Measurements from ENCODE around the gene ERI3. TPM values are rescaled to one million over a fixed set of nuclear protein-coding genes. Genes with fewer than 3 reads are reported as not detected.

Gene ERI3
- total RNA-seq, 2 donors from 2014 or later: 71.9 to 92.1 TPM

- H3K4me1 Mint-ChIP-seq: peaks cover 62% of the 10 kb centered on the region
- Histone ChIP-seq H3K9ac (ENCODE audit: extremely low read depth, low read length, poor library complexity, severe bottlenecking) (no peak overlapping the region), H3K4me1 (ENCODE audit: control insufficient read depth, insufficient read depth, low read length) (peaks cover 29% of the 10 kb centered on the region), H3K9me3 (ENCODE audit: control insufficient read depth, low read length) (no peaks in the 10 kb centered on the region), H3K36me3 (ENCODE audit: control insufficient read depth, insufficient read depth, low read length) (peaks cover 28% of the 10 kb centered on the region), H3K27me3 (ENCODE audit: control insufficient read depth, insufficient read depth, low read length, poor library complexity, severe bottlenecking) (no peaks in the 10 kb centered on the region), H3K4me3 (ENCODE audit: low read length) (no peak overlapping the region), H3K27ac (ENCODE audit: low read depth, low read length) (no peak overlapping the region)
- no peak overlapping the region for H3K4me3 Mint-ChIP-seq
- H3K36me3 Mint-ChIP-seq (ENCODE audit: low read depth): peaks cover 18% of the 10 kb centered on the region
- TF ChIP-seq, protein P1, sequence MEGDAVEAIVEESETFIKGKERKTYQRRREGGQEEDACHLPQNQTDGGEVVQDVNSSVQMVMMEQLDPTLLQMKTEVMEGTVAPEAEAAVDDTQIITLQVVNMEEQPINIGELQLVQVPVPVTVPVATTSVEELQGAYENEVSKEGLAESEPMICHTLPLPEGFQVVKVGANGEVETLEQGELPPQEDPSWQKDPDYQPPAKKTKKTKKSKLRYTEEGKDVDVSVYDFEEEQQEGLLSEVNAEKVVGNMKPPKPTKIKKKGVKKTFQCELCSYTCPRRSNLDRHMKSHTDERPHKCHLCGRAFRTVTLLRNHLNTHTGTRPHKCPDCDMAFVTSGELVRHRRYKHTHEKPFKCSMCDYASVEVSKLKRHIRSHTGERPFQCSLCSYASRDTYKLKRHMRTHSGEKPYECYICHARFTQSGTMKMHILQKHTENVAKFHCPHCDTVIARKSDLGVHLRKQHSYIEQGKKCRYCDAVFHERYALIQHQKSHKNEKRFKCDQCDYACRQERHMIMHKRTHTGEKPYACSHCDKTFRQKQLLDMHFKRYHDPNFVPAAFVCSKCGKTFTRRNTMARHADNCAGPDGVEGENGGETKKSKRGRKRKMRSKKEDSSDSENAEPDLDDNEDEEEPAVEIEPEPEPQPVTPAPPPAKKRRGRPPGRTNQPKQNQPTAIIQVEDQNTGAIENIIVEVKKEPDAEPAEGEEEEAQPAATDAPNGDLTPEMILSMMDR (conservative IDR thresholded peaks at IDR 0.05): no peak
- H3K9me3 Mint-ChIP-seq: no peaks in the 10 kb centered on the region
- no peak overlapping the region for H3K27ac Mint-ChIP-seq
- WGBS, 2 experiments (ENCODE audit: insufficient coverage in 1 of 2, insufficient read length in 1 of 2): 73 to 82% methylated on average over 2 to 16 of the region's 16 CpGs
- no peaks in the 10 kb centered on the region for H3K27me3 Mint-ChIP-seq (ENCODE audit: insufficient read depth)
- no peak for DNase-seq
These were observed 112.3 kb downstream of the ERI3 start for GRCh38 chr1:44242746-44243145.

- H3K27ac ChIP-seq (ENCODE audit: low read depth, low read length): no peak overlapping the region
- H3K4me3 ChIP-seq (ENCODE audit: low read length): no peak overlapping the region
- TF ChIP-seq, protein P1 (conservative IDR thresholded peaks at IDR 0.05): no peak
- H3K9me3 ChIP-seq (ENCODE audit: control insufficient read depth, low read length): no peaks in the 10 kb centered on the region
- H3K27me3 ChIP-seq (ENCODE audit: control insufficient read depth, insufficient read depth, low read length, poor library complexity, severe bottlenecking): no peaks in the 10 kb centered on the region
- Mint-ChIP-seq H3K9me3 (no peaks in the 10 kb centered on the region), H3K4me3 (peak overlapping the region; percentile 1), H3K36me3 (ENCODE audit: low read depth) (peaks cover 15% of the 10 kb centered on the region), H3K4me1 (peaks cover 60% of the 10 kb centered on the region), H3K27me3 (ENCODE audit: insufficient read depth) (no peaks in the 10 kb centered on the region), H3K27ac (peak overlapping the region; percentile 83)
- DNase-seq: no peak
- peaks cover 29% of the 10 kb centered on the region for H3K4me1 ChIP-seq (ENCODE audit: control insufficient read depth, insufficient read depth, low read length)
- H3K9ac ChIP-seq (ENCODE audit: extremely low read depth, low read length, poor library complexity, severe bottlenecking): no peak overlapping the region
- H3K36me3 ChIP-seq (ENCODE audit: control insufficient read depth, insufficient read depth, low read length): peaks cover 28% of the 10 kb centered on the region
- WGBS, 2 experiments (ENCODE audit: insufficient coverage in 1 of 2, insufficient read length in 1 of 2): 67 to 70% methylated on average over 2 to 9 of the region's 9 CpGs
These were observed 114.0 kb downstream of the ERI3 start for GRCh38 chr1:44240802-44241671.

- Histone ChIP-seq H3K36me3 (ENCODE audit: control insufficient read depth, insufficient read depth, low read length) (peaks cover 29% of the 10 kb centered on the region), H3K4me3 (ENCODE audit: low read length) (no peak overlapping the region), H3K27ac (ENCODE audit: low read depth, low read length) (peak overlapping the region; percentile 75), H3K4me1 (ENCODE audit: control insufficient read depth, insufficient read depth, low read length) (peaks cover 26% of the 10 kb centered on the region), H3K9me3 (ENCODE audit: control insufficient read depth, low read length) (no peaks in the 10 kb centered on the region), H3K27me3 (ENCODE audit: control insufficient read depth, insufficient read depth, low read length, poor library complexity, severe bottlenecking) (no peaks in the 10 kb centered on the region), H3K9ac (ENCODE audit: extremely low read depth, low read length, poor library complexity, severe bottlenecking) (no peak overlapping the region)
- Mint-ChIP-seq H3K27me3 (ENCODE audit: insufficient read depth) (no peaks in the 10 kb centered on the region), H3K4me1 (peaks cover 51% of the 10 kb centered on the region), H3K27ac (peak overlapping the region; percentile 83), H3K9me3 (no peaks in the 10 kb centered on the region), H3K4me3 (no peak overlapping the region), H3K36me3 (ENCODE audit: low read depth) (peaks cover 17% of the 10 kb centered on the region)
- TF ChIP-seq, protein P1 (conservative IDR thresholded peaks at IDR 0.05): no peak
- 83 to 90% methylated on average over 2 to 3 of the region's 3 CpGs for WGBS, 2 experiments (ENCODE audit: insufficient coverage in 1 of 2, insufficient read length in 1 of 2)
- DNase-seq: no peak
These were observed 115.1 kb downstream of the ERI3 start for GRCh38 chr1:44239961-44240371.

All from endodermal cell (in vitro differentiated cells).